Measurements from ENCODE around the gene QPCTL. TPM values are rescaled to one million over a fixed set of nuclear protein-coding genes. Genes with fewer than 3 reads are reported as not detected.

Gene QPCTL
- total RNA-seq, 3 donors from 2014 or later (not counting 1 experiment from before 2014, with no cell fraction given) = 8.7 to 11.5 (median 10.0) TPM

DNA sequence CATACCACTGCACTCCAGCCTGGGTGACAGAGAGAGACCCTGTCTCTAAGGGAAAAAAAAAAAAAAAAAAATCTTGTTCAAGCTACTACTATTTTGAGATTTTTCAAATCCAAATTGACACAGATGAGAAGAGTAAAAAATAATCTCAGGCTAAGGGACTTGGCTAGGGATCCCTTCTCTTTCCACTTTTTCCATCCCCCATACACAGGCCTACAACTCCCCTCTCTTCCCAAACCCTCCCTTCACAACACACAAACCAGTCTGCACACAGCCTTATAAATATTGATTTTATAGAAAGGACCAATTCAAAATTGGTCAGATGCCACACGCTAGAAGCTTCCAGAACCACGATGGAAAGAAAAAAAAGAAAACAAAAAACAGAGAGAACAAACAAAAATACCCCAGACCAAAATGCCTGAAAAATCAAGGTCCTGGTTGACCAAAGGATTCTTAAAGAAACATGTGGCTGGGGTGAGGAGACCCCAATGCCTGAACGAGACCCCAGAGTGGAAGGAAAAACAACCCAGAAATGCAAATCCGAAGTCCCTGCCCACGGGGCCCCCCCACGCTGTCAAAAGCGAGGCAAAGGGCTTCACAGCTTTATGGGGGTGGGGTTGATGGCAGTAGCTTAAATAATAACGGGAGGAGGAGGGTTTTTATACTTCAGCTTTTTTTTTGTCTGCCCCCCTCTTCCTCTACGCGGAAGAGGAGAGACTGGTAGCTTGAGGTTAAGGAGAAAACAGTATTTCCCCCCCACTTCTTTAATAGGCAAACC, 18.1 kb downstream of the QPCTL start:
- peaks cover 4 to 17% of the 10 kb centered on the region in 2 donors for H3K4me1 Mint-ChIP-seq
- TF ChIP-seq, protein P1, sequence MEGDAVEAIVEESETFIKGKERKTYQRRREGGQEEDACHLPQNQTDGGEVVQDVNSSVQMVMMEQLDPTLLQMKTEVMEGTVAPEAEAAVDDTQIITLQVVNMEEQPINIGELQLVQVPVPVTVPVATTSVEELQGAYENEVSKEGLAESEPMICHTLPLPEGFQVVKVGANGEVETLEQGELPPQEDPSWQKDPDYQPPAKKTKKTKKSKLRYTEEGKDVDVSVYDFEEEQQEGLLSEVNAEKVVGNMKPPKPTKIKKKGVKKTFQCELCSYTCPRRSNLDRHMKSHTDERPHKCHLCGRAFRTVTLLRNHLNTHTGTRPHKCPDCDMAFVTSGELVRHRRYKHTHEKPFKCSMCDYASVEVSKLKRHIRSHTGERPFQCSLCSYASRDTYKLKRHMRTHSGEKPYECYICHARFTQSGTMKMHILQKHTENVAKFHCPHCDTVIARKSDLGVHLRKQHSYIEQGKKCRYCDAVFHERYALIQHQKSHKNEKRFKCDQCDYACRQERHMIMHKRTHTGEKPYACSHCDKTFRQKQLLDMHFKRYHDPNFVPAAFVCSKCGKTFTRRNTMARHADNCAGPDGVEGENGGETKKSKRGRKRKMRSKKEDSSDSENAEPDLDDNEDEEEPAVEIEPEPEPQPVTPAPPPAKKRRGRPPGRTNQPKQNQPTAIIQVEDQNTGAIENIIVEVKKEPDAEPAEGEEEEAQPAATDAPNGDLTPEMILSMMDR (IDR thresholded peaks at IDR 0.05) = no peak
- H3K4me3 ChIP-seq (ENCODE audit: low read length) = no peak overlapping the region

DNA sequence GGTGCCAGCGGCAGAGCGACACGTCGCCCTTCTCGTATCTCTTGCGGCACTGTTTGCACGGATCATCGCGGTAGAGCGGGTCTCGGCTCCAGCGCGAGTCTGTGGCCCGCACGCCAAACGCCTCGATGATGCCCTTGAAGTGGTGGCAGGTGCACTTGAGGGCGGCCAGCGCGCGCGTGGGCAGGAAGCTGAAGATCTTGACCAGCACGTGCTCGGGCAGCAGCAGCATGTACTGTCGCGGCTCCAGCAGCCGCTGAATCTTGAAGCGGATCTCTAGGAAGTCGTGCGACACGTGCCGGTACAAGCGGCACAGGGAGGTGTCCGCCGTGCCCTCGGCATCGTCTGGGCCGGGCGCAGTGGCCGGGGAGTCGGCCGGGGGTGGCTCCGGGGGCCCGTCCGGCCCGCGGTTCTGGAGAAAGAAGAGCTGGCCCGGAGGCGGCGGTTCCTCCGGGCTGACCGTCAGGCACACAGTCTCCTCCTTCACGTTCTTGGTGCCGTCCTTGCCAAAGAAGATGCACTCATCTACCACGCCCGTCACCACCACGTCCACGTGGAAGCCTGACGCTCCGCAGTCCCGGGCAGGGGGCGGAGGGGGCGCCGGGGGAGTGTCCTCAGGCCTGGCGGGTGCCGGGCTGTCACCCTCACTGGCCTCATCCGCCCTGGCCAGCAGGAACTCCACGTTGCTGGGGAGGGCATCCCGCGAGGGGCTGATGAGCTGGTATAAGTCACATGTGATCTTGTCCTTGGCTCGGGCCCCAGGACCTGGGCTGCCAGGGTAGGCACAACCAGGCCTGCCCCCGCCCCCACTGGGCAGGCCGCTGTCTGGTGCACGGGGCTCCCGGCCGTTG, 19.6 kb downstream of the QPCTL start:
- 97% methylated on average over 76 of the region's 76 CpGs for WGBS (ENCODE audit: insufficient coverage)
- Mint-ChIP-seq H3K36me3 (no peaks in the 10 kb centered on the region), H3K4me1 (peaks cover 17 to 31% of the 10 kb centered on the region in 2 donors), H3K27me3 (ENCODE audit: low read depth in 2 of 2) (no peaks in the 10 kb centered on the region), H3K4me3 (no peak overlapping the region), H3K27ac (no peak overlapping the region), H3K9me3 (no peaks in the 10 kb centered on the region)
- Histone ChIP-seq H3K27ac (ENCODE audit: low read length) (no peak overlapping the region), H3K9me3 (ENCODE audit: control insufficient read depth, insufficient read depth, low read length) (no peaks in the 10 kb centered on the region), H3K27me3 (ENCODE audit: control insufficient read depth, insufficient read depth, low read length) (no peaks in the 10 kb centered on the region), H3K4me1 (ENCODE audit: control insufficient read depth, insufficient read depth, low read length) (peaks cover 8% of the 10 kb centered on the region), H3K36me3 (ENCODE audit: control insufficient read depth, insufficient read depth, low read length) (peaks cover 14% of the 10 kb centered on the region), H3K4me3 (ENCODE audit: low read length) (no peak overlapping the region)
- no peak for DNase-seq
- TF ChIP-seq, protein P1 (IDR thresholded peaks at IDR 0.05) = no peak
- ATAC-seq = no peak
- intact Hi-C loops (cut with micrococcal nuclease) = no loop called here

More for the DNA sequence above, 18.1 kb downstream of the QPCTL start:
- Histone ChIP-seq H3K27ac (ENCODE audit: low read length) (no peak overlapping the region), H3K27me3 (ENCODE audit: control insufficient read depth, insufficient read depth, low read length) (no peaks in the 10 kb centered on the region), H3K9me3 (ENCODE audit: control insufficient read depth, insufficient read depth, low read length) (no peaks in the 10 kb centered on the region), H3K4me1 (ENCODE audit: control insufficient read depth, insufficient read depth, low read length) (no peaks in the 10 kb centered on the region), H3K36me3 (ENCODE audit: control insufficient read depth, insufficient read depth, low read length) (peaks cover 14% of the 10 kb centered on the region)
- ATAC-seq (no peak), DNase-seq (no peak)
- H3K4me3 Mint-ChIP-seq = no peak overlapping the region
- no peaks in the 10 kb centered on the region for H3K9me3 Mint-ChIP-seq
- H3K27ac Mint-ChIP-seq = peak overlapping the region; percentile 6 to 64
- intact Hi-C loops (cut with micrococcal nuclease) = no loop called here
- no peaks in the 10 kb centered on the region for H3K27me3 Mint-ChIP-seq (ENCODE audit: low read depth in 2 of 2)
- H3K36me3 Mint-ChIP-seq = no peaks in the 10 kb centered on the region
- 86% methylated on average over 7 of the region's 10 CpGs for WGBS (ENCODE audit: insufficient coverage)

DNA sequence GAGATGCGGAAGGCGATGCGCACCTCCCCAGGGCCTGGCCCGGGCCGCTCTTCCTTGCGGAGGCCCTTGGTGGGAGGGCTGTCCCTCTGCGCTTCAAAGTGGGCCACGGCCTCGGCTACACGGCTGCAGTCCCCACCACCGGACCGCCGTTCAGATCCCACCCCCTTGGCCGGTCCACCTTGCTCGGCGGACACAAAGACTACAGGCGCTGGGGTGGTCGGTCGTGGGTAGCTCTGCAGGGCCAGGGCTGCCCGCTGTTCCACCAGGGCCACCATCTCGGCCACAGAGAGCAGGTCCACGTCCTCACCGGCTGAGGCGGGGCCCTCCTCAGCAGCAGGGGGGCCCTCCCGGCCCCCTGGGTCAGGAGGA, 20.2 kb downstream of the QPCTL start:
- Mint-ChIP-seq H3K9me3 (no peaks in the 10 kb centered on the region), H3K4me1 (peaks cover 22 to 36% of the 10 kb centered on the region in 2 donors), H3K4me3 (no peak overlapping the region), H3K27me3 (ENCODE audit: low read depth in 2 of 2) (no peaks in the 10 kb centered on the region), H3K27ac (no peak overlapping the region), H3K36me3 (no peaks in the 10 kb centered on the region)
- no peak for DNase-seq
- intact Hi-C loops (cut with micrococcal nuclease) = no loop called here
- Histone ChIP-seq H3K27ac (ENCODE audit: low read length) (no peak overlapping the region), H3K9me3 (ENCODE audit: control insufficient read depth, insufficient read depth, low read length) (no peaks in the 10 kb centered on the region), H3K27me3 (ENCODE audit: control insufficient read depth, insufficient read depth, low read length) (no peaks in the 10 kb centered on the region), H3K36me3 (ENCODE audit: control insufficient read depth, insufficient read depth, low read length) (peaks cover 14% of the 10 kb centered on the region), H3K4me3 (ENCODE audit: low read length) (no peak overlapping the region), H3K4me1 (ENCODE audit: control insufficient read depth, insufficient read depth, low read length) (peaks cover 9% of the 10 kb centered on the region)
- TF ChIP-seq, protein P1 (IDR thresholded peaks at IDR 0.05) = no peak
- WGBS (ENCODE audit: insufficient coverage) = 96% methylated on average over 25 of the region's 25 CpGs
- ATAC-seq = no peak

Data from natural killer cell (primary cell).